Loucy (cell line): ENCODE measurements around the gene SH2B2.

Experiments
- CTCF ChIP-seq: fragments of 200-600 bp; sonication (generic); conservative IDR thresholded peaks from 2 replicates; pipeline ENCODE4 v1.5.1; 2014; ENCODE audit warnings: mild to moderate bottlenecking, antibody characterized with exemption, low read length
- EZH2phosphoT487 ChIP-seq: fragments of 200-600 bp; IDR thresholded peaks from 2 replicates; pipeline ENCODE4 v1.6.1; 2018; ENCODE audit warnings: antibody characterized with exemption, mild to moderate bottlenecking, moderate library complexity, borderline replicate concordance

- no peak for TF ChIP-seq CTCF
- TF ChIP-seq EZH2phosphoT487: no peak
Measured at GRCh38 chr7:102303669-102304422, 17.2 kb downstream of the SH2B2 start.
